Adrenal gland (tissue), 5 donors: ENCODE data around the gene TRPC5OS.

Experiments
- CTCF ChIP-seq, 6 experiments: fragments of 450-650 bp in 4 of 6; fragments of 200-600 bp in 2 of 6; sonication (generic) in 1 of 6; IDR thresholded peaks; 1 replicate in 5 of 6; 2 replicates in 1 of 6; pipeline versions ENCODE4 v1.5.1 to v1.8.0; 2016 to 2021; ENCODE audit warnings: antibody characterized with exemption in 6 of 6, mild to moderate bottlenecking in 2 of 6, moderate library complexity in 1 of 6
- POLR2A ChIP-seq, 2 donors: fragments of 450-650 bp; IDR thresholded peaks; one replicate each; pipeline ENCODE4 v1.6.1; 2017; ENCODE audit warnings: antibody characterized with exemption in 2 of 2, mild to moderate bottlenecking in 2 of 2, moderate library complexity in 1 of 2
- donor health status: DM: no; HTN: no; CAD: no.

GRCh38 chrX:111886678-111887077 lies 10.7 kb downstream of the TRPC5OS start:
- TF ChIP-seq CTCF (IDR thresholded peaks at IDR 0.05) = no peak
- no peak for TF ChIP-seq POLR2A (IDR thresholded peaks at IDR 0.05)
